ENCODE results near the gene NKX2-4. TPM values are rescaled to one million over a fixed set of nuclear protein-coding genes. Genes with fewer than 3 reads are reported as not detected.

Gene NKX2-4
- total RNA-seq, 2 experiments from 2014 or later: not detected

DNA sequence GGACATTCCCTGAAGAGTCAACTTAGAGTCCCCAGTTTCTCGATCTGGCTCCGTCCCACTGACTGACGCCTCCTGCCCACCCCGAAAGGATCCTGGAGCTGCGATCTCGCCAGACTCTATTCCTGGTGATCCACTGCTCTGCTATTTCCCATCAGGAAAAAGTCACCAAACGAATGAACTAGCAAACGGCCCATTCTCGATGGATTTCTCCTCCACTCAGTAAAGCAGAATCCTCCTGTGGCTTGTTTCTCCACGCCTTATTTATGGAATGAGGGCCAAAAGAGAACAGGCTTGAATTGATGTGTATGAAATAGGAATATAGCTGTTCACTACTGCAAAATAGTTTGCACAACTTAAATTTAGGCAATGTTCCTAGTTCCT, 5.4 kb downstream of the NKX2-4 start:
- H3K27me3 Mint-ChIP-seq (ENCODE audit: low read depth): peaks cover 43% of the 10 kb centered on the region
- no peaks in the 10 kb centered on the region for H3K9me3 Mint-ChIP-seq
- DNase-seq: no peak
- no peak overlapping the region for H3K27ac Mint-ChIP-seq
- peaks cover 18% of the 10 kb centered on the region for H3K4me1 Mint-ChIP-seq (ENCODE audit: low read depth)
- CTCF ChIA-PET: no interaction called here
- H3K4me3 Mint-ChIP-seq: no peak overlapping the region
- peaks cover 20% of the 10 kb centered on the region for H3K36me3 Mint-ChIP-seq (ENCODE audit: low read depth)
- intact Hi-C loops (cut with micrococcal nuclease): loop anchor here (10.0 kb wide), 1 partner anchor 313 kb away; the partner anchor contains the start of gene PAX1

DNA sequence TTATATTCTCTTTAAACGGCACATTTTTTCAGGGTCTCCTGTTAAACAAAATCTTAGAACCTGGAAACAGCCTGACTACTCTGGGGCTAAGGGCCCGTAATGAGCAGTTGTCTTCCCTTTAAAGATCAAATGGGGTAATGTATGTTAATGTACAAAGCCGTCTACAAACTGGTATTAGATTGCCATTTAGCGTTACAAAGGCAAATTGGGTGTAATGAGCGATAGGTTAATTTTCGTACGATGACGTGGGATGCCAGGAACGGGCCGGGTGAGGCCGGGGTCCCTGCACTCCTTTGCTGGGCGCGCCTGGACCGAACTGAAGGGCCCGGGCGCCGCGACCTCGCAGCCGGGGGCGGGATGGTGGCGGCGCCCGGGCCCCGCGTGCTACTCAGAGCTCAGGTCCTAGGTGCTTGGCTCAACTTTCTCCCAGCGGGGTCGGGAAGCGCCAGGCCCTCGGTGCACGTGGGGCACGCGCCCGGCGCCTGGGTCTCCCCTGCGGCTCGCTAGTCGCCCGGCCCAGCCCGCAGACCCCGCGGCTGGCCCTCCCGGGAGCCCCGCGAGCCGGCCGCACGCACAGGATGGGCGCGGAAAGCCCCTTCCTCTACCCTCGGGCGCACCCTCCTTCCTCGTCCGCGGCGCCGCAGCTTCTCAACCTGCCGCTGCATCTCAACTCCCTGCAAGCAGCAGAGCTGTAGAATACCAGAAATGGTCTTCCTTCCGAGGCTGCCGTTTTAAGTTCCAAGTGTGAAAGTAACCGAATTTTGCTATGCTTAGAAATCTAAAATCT, 5.9 kb downstream of the NKX2-4 start:
- Mint-ChIP-seq H3K36me3 (ENCODE audit: low read depth) (peaks cover 25% of the 10 kb centered on the region), H3K27ac (no peak overlapping the region), H3K4me1 (ENCODE audit: low read depth) (peaks cover 18% of the 10 kb centered on the region), H3K27me3 (ENCODE audit: low read depth) (peaks cover 43% of the 10 kb centered on the region), H3K4me3 (no peak overlapping the region), H3K9me3 (no peaks in the 10 kb centered on the region)
- intact Hi-C loops (cut with micrococcal nuclease): loop anchor here (10.0 kb wide), 1 partner anchor 313 kb away; the partner anchor contains the start of gene PAX1
- CTCF ChIA-PET: no interaction called here
- no peak for DNase-seq

DNA sequence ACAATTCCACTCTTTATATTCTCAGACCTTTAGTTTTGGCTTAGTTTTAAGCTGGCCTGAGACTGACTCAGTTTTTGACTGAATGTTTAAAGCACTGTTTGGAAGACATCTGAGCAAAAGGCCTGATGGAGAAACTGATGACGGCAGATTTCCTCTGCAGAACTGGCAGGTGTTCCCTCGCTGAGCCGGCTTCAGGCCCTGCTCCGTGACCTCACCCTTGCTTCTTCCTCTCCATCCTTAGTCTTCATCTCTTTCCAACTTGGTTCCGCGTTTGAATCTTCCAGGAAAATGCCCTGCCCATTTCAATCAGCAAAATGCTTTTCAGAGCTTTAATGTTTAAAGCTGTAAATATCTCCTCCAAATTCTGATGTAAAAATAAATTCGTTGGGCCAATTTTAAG, 6.6 kb downstream of the NKX2-4 start:
- Mint-ChIP-seq H3K36me3 (ENCODE audit: low read depth) (peaks cover 28% of the 10 kb centered on the region), H3K4me1 (ENCODE audit: low read depth) (peaks cover 18% of the 10 kb centered on the region), H3K9me3 (no peaks in the 10 kb centered on the region), H3K27ac (no peak overlapping the region), H3K27me3 (ENCODE audit: low read depth) (peaks cover 42% of the 10 kb centered on the region), H3K4me3 (no peak overlapping the region)
- DNase-seq: no peak
- CTCF ChIA-PET: no interaction called here
- intact Hi-C loops (cut with micrococcal nuclease): loop anchor here (10.0 kb wide), 1 partner anchor 314 kb away; the partner anchor contains the start of gene PAX1

DNA sequence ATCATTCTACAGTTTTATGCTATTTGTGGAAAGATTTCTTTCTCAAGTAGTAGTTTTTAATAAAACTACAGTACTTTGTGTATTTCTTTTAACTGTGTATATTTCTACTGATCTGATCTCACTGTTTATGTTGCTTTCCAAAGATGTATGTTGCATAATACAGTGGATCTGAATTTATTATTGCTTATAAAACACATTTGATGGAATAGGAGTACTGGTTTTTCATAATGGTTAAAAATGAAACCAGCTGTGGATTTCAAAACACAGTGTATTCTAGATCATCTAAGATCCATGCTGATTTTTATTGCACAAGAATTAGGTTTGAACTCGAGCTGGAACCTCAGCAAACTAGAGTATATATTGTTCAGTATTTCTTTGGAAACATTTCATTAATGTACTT, 8.0 kb downstream of the NKX2-4 start:
- Mint-ChIP-seq H3K4me1 (ENCODE audit: low read depth) (peaks cover 13% of the 10 kb centered on the region), H3K4me3 (no peak overlapping the region), H3K27ac (no peak overlapping the region), H3K36me3 (ENCODE audit: low read depth) (peaks cover 31% of the 10 kb centered on the region), H3K27me3 (ENCODE audit: low read depth) (peaks cover 33% of the 10 kb centered on the region), H3K9me3 (no peaks in the 10 kb centered on the region)
- intact Hi-C loops (cut with micrococcal nuclease): no loop called here
- CTCF ChIA-PET: interaction anchor here (1.0 kb wide), 1 partner anchor 115 kb away, joined by 4 read pairs; no protein-coding TSS in a partner anchor
- DNase-seq: no peak

DNA sequence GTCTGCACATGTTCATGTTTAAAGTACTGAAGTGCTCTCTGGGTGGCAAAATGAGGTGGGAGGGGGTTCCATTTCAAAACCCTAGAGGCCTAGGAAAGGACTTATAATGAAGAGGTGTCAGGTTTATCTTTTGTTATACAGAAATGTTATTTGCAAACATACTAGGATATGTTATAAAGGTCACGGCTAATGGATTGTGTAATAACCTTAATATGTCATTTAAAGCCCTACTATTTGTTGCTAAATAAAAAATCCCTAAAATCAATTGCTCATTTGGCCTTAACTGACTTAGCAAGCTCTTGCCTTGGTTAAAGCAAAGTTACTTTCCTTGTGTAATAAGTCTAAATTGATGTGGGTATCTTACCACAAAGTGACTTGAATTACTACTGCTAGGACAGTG, 8.8 kb downstream of the NKX2-4 start:
- H3K36me3 Mint-ChIP-seq (ENCODE audit: low read depth): peaks cover 35% of the 10 kb centered on the region
- intact Hi-C loops (cut with micrococcal nuclease): no loop called here
- peaks cover 26% of the 10 kb centered on the region for H3K27me3 Mint-ChIP-seq (ENCODE audit: low read depth)
- H3K9me3 Mint-ChIP-seq: no peaks in the 10 kb centered on the region
- H3K4me1 Mint-ChIP-seq (ENCODE audit: low read depth): peaks cover 13% of the 10 kb centered on the region
- DNase-seq: no peak
- H3K27ac Mint-ChIP-seq: no peak overlapping the region
- H3K4me3 Mint-ChIP-seq: no peak overlapping the region
- CTCF ChIA-PET: no interaction called here

DNA sequence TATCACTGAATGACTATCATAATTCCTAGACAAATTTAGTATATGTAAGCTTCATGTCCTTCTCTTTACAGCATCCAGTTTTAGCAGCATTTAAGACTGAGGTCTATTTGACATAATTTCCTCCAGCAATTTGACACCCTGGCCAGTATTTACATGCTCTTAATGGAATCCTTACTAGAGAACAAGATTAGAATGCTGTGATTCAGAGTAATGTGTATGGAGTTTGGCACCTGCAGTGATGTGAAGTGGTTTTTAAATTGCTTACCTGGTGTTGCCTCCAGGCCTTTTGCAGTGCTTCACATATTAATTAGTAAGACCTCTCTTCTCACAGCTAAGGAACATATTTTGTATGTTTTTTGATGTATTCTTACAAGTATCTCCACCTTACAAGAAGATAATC, 9.8 kb downstream of the NKX2-4 start:
- CTCF ChIA-PET: no interaction called here
- peaks cover 6% of the 10 kb centered on the region for H3K4me1 Mint-ChIP-seq (ENCODE audit: low read depth)
- H3K27me3 Mint-ChIP-seq (ENCODE audit: low read depth): peaks cover 16% of the 10 kb centered on the region
- no peak for DNase-seq
- intact Hi-C loops (cut with micrococcal nuclease): no loop called here
- H3K27ac Mint-ChIP-seq: no peak overlapping the region
- H3K36me3 Mint-ChIP-seq (ENCODE audit: low read depth): peaks cover 37% of the 10 kb centered on the region
- H3K9me3 Mint-ChIP-seq: no peaks in the 10 kb centered on the region
- H3K4me3 Mint-ChIP-seq: no peak overlapping the region

DNA sequence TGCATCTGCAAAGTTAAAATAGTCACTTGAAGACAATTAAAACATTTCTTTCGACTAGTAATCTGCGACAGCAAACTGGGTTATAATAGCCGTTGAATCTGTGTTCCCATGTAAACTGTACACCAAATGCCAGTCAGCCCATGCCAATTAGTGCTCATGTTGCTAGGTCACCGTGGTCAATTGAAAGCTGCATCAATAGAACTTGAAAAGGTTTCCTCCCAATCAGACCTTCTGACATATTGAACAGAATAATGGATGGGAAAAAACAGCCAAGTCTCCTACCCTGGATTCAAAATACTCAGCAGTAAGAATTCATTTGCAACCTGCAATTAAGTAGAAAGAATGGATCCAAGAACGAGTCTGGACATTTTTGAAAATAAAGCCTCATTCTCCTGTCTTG, 11.2 kb downstream of the NKX2-4 start:
- Mint-ChIP-seq H3K9me3 (no peaks in the 10 kb centered on the region), H3K36me3 (ENCODE audit: low read depth) (peaks cover 36% of the 10 kb centered on the region), H3K4me3 (no peak overlapping the region), H3K27ac (no peak overlapping the region), H3K4me1 (ENCODE audit: low read depth) (no peaks in the 10 kb centered on the region), H3K27me3 (ENCODE audit: low read depth) (peaks cover 5% of the 10 kb centered on the region)
- intact Hi-C loops (cut with micrococcal nuclease): no loop called here
- CTCF ChIA-PET: no interaction called here
- no peak for DNase-seq

DNA sequence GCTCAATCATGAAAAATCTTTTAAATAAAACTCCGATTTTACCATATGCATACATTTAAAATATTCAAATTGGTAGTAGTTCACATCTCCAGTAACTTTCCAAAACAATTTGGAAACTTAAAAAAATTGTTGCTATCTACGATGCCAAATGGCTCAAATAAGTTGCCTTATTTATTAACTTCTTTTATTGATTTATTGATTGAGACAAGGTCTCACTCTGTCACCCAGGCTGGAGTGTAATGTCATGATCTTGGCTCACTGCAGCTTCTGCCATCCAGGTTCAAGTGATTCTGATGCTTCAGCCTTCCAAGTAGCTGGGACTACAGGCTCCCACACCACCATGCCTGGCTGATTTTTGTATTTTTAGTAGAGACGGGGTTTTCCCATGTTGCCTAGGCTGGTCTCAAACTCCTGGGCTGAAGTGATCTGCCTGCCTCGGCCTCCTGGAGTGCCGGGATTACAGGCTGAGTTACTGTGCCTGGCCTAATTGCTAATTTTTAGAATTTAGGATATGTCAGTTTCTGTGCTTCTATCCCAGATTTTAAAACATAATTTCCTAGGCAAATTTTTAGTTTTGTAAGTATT, 12.9 kb downstream of the NKX2-4 start:
- no peak overlapping the region for H3K4me3 Mint-ChIP-seq
- CTCF ChIA-PET: no interaction called here
- H3K27ac Mint-ChIP-seq: no peak overlapping the region

DNA sequence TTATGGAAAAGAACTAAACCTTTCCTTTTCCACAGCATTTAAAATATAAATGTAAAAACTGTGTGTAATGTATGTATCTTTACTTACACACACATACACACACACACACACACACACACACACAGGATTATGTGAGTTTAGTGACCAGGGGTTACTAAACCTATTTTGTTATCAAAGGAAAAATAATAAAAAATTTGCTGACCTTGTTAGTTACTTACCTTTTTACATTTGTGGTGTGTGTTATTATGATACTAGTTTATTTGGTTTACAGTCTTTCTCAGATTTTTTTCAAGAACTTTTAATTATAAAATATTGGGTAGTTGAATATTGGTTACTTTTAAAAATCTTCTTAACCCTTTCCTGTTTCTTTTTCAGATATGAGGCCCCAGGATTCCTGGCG, 15.7 kb downstream of the NKX2-4 start:
- no peak for DNase-seq
- CTCF ChIA-PET: interaction anchor here (0.7 to 1.1 kb wide), 3 partner anchors 9 to 146 kb away, joined by 3 to 4 read pairs (median 3); no protein-coding TSS in a partner anchor
- Mint-ChIP-seq H3K4me3 (no peak overlapping the region), H3K9me3 (no peaks in the 10 kb centered on the region), H3K36me3 (ENCODE audit: low read depth) (peaks cover 38% of the 10 kb centered on the region), H3K27me3 (ENCODE audit: low read depth) (no peaks in the 10 kb centered on the region), H3K27ac (no peak overlapping the region), H3K4me1 (ENCODE audit: low read depth) (peaks cover 2% of the 10 kb centered on the region)
- intact Hi-C loops (cut with micrococcal nuclease): no loop called here

More for the DNA sequence above, 12.9 kb downstream of the NKX2-4 start:
- H3K36me3 Mint-ChIP-seq (ENCODE audit: low read depth): peaks cover 44% of the 10 kb centered on the region
- no peaks in the 10 kb centered on the region for H3K4me1 Mint-ChIP-seq (ENCODE audit: low read depth)
- DNase-seq: no peak
- no peaks in the 10 kb centered on the region for H3K27me3 Mint-ChIP-seq (ENCODE audit: low read depth)
- no peaks in the 10 kb centered on the region for H3K9me3 Mint-ChIP-seq
- intact Hi-C loops (cut with micrococcal nuclease): no loop called here

DNA sequence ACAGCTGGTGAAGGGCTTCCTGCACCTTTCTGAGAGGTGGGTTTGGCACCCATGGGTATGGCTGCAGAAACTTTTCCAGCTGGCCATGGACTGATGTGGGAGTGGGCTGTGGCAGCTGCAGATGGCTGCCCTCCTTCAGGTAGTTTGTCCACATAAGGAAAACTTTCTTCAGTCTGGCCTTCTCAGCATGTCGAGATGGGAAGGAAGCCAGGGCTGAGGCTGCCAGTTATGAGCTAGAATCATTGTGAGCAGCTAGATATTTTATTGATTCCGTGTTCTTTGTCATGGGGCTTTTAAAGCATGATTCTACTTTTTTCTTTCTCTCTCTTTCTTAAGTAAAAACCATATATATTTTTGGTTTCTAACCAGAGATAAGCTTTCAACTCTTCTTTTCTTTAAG, 16.6 kb downstream of the NKX2-4 start:
- peaks cover 36% of the 10 kb centered on the region for H3K36me3 Mint-ChIP-seq (ENCODE audit: low read depth)
- no peak overlapping the region for H3K27ac Mint-ChIP-seq
- no peak overlapping the region for H3K4me3 Mint-ChIP-seq
- H3K27me3 Mint-ChIP-seq (ENCODE audit: low read depth): no peaks in the 10 kb centered on the region
- CTCF ChIA-PET: interaction anchor here (0.7 to 1.2 kb wide), 3 partner anchors 8 to 291 kb away, joined by 3 read pairs; no protein-coding TSS in a partner anchor
- intact Hi-C loops (cut with micrococcal nuclease): no loop called here
- H3K9me3 Mint-ChIP-seq: no peaks in the 10 kb centered on the region
- DNase-seq: no peak
- H3K4me1 Mint-ChIP-seq (ENCODE audit: low read depth): peaks cover 2% of the 10 kb centered on the region

DNA sequence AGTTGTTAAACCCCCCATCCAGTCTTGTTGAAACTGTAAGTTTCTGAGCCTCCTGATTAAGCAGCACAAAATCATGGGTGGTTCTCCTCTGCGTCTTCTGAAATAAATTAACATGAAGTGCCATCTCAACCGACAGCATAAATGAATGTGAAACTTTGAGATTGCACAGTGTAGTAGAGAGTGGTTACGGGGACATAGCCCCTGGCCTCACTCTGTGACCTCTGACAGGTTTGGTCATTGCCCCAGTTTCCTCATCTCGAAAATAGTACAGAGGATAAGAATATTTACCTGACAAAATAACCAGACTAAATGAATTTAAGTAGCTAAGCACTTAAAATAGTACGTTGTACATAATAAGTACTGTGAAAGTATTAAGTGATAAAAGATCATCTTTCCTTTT, 19.1 kb downstream of the NKX2-4 start:
- DNase-seq: no peak
- H3K4me3 Mint-ChIP-seq: no peak overlapping the region
- peaks cover 34% of the 10 kb centered on the region for H3K36me3 Mint-ChIP-seq (ENCODE audit: low read depth)
- intact Hi-C loops (cut with micrococcal nuclease): no loop called here
- H3K27me3 Mint-ChIP-seq (ENCODE audit: low read depth): no peaks in the 10 kb centered on the region
- no peak overlapping the region for H3K27ac Mint-ChIP-seq
- CTCF ChIA-PET: interaction anchor here (1.0 to 1.5 kb wide), 3 partner anchors 127 to 143 kb away, joined by 3 to 5 read pairs (median 3); no protein-coding TSS in a partner anchor
- H3K4me1 Mint-ChIP-seq (ENCODE audit: low read depth): peaks cover 5% of the 10 kb centered on the region
- no peaks in the 10 kb centered on the region for H3K9me3 Mint-ChIP-seq

DNA sequence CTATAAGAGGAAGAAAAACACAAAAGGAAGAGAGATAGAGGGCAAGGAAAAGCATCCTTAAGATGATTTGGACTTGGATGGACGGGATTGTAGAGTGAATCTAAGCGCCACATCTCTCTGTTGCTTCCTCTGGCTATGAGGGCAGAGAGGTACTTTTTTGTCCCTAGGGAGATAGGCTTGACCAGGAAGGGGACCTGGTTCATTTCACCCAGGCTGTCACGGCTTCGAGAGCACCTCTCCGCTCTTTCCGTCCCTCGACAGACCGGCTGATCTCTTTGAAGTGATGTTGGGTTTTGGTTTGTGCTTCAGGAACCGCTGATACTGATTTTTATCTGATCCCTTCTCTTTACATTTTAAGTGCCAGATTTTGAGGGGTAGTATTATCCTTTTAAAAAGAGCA, 19.6 kb downstream of the NKX2-4 start:
- intact Hi-C loops (cut with micrococcal nuclease): no loop called here
- Mint-ChIP-seq H3K36me3 (ENCODE audit: low read depth) (peaks cover 39% of the 10 kb centered on the region), H3K4me1 (ENCODE audit: low read depth) (peaks cover 5% of the 10 kb centered on the region), H3K27ac (no peak overlapping the region), H3K27me3 (ENCODE audit: low read depth) (no peaks in the 10 kb centered on the region), H3K4me3 (no peak overlapping the region), H3K9me3 (no peaks in the 10 kb centered on the region)
- CTCF ChIA-PET: no interaction called here
- no peak for DNase-seq

DNA sequence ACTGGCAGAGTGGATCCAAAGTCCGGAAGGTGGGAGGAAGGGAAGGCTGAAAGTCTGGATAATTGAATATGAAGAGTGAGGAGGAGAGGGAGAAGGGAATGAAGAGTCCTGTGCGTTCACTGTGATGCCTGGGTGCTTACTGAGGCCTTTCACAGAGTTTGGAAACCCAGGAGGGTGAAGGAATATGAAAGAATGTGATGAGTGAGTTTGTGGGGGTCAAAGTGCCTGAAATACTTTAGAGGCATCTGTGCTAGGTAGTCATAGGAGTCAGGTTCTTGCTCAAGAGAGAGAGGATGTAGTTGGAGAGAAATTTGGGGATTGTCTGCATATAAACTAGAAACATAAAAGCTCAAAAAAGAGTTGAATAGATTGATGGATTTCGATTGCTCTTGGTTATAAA, 20.7 kb downstream of the NKX2-4 start:
- CTCF ChIA-PET: no interaction called here
- Mint-ChIP-seq H3K4me3 (no peak overlapping the region), H3K27me3 (ENCODE audit: low read depth) (no peaks in the 10 kb centered on the region), H3K27ac (no peak overlapping the region), H3K4me1 (ENCODE audit: low read depth) (peaks cover 9% of the 10 kb centered on the region), H3K9me3 (no peaks in the 10 kb centered on the region), H3K36me3 (ENCODE audit: low read depth) (peaks cover 40% of the 10 kb centered on the region)
- intact Hi-C loops (cut with micrococcal nuclease): no loop called here
- no peak for DNase-seq

Measured in activated naive CD4-positive, alpha-beta T cell treated with anti-CD3 and anti-CD28 coated beads for 36 hours (primary cell).